ENCODE data around the gene MYO7A. TPM values are rescaled to one million over a fixed set of nuclear protein-coding genes. Genes with fewer than 3 reads are reported as not detected.

MYO7A gene
- total RNA-seq, 1 experiment from 2014 or later, result 3.5 TPM

DNA sequence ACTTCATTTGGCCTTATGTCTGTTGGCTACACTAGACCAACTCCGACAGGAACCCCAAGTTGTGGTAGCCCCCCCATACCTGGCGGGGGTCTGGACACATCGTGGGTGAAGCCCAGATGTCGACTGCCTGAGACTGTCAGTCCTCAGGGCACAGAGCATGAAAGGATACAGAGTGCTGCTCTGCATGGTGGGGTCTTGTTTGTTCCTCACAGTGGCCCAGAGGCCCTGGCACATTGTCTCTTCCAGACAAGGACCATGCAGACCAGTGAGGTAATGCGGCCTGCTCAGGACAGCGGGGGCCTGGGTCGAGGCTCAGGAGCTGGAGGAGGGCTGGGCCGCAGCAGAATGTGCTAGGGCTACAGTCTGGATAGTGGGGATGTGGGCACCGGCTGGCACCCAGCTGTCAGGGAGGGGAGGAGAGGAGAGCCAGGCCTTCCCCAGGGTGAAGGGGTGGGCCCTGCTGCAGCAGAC, 46.6 kb upstream of the MYO7A start:
- POLR2A ChIA-PET (ENCODE audit: unreplicated experiment), result no interaction called here
- BruUV-seq (replicated peaks), result no TSS peak
- CTCF ChIA-PET, result no interaction called here
- Histone ChIP-seq H3K4me3 (no peak overlapping the region), H3K9me3 (ENCODE audit: insufficient read depth, low read depth) (peaks cover 4% of the 10 kb centered on the region; the same call in 1 of the 2 replicates), H3K9me2 (ENCODE audit: insufficient read depth) (no peaks in the 10 kb centered on the region), H3F3A (ENCODE audit: insufficient read depth, low read depth) (no peaks in the 10 kb centered on the region), H4K20me1 (ENCODE audit: insufficient read depth) (no peaks in the 10 kb centered on the region), H2AFZ (no peak overlapping the region), H3K27ac (no peak overlapping the region), H3K79me2 (ENCODE audit: low read depth) (no peaks in the 10 kb centered on the region), H3K27me3 (ENCODE audit: insufficient read depth, low read depth) (no peaks in the 10 kb centered on the region), H3K4me2 (no peak overlapping the region), H3K4me1 (replicated peaks; ENCODE audit: insufficient read depth) (no peaks in the 10 kb centered on the region), H3K36me3 (ENCODE audit: low read depth) (no peaks in the 10 kb centered on the region)
- TF ChIP-seq, protein P1, sequence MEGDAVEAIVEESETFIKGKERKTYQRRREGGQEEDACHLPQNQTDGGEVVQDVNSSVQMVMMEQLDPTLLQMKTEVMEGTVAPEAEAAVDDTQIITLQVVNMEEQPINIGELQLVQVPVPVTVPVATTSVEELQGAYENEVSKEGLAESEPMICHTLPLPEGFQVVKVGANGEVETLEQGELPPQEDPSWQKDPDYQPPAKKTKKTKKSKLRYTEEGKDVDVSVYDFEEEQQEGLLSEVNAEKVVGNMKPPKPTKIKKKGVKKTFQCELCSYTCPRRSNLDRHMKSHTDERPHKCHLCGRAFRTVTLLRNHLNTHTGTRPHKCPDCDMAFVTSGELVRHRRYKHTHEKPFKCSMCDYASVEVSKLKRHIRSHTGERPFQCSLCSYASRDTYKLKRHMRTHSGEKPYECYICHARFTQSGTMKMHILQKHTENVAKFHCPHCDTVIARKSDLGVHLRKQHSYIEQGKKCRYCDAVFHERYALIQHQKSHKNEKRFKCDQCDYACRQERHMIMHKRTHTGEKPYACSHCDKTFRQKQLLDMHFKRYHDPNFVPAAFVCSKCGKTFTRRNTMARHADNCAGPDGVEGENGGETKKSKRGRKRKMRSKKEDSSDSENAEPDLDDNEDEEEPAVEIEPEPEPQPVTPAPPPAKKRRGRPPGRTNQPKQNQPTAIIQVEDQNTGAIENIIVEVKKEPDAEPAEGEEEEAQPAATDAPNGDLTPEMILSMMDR (conservative IDR thresholded peaks at IDR 0.05), result no peak
- TF ChIP-seq EZH2 (IDR thresholded peaks at IDR 0.05; ENCODE audit: low read depth), result no peak
- intact Hi-C loops (cut with micrococcal nuclease; ENCODE audit: unreplicated experiment), result no loop called here
- no peak for DNase-seq

DNA sequence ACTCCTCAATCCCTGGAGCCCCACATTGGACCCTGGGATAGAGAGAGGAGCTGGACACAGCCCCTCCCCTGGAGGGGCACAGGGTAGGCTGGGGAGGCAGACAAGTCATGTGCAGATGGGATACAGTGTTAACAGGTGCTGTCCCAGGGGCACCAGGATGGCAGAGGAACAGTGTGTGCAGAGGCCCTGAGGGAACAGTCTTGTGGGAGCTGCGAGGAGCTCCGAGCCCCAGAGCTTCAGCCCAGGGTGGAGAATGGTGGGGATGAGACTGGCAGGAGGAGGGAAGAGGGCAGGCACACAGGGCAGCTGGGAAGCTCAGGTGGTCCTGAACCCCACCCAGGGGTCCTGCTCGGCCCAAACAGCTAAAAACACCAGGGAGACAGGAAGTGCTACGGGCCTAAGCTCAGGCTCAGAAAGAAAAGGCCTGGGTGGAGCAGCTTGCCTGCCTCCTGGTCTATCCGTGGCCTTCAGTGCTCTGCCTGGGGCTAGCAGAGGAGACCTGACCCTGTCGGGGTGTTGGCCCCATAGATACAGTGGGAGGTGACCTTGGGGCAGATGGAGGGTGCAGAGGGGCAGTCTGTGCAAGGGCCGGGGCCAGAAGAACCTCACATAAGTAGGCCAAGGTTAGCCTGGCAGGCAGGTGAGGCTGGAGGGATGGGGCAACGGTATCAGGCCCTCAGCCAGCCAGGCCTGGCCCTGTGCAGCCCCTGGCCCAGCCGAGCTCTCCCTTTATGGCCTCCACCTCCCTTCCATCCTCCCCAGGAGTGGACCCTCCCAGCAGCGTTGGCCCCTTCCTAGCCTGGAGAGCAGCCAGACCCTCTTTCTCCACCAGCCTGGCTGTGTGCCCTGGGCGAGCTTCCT, 45.8 kb upstream of the MYO7A start:
- BruUV-seq (replicated peaks), result no TSS peak
- POLR2A ChIA-PET (ENCODE audit: unreplicated experiment), result no interaction called here
- no peaks in the 10 kb centered on the region for H3K79me2 ChIP-seq (ENCODE audit: low read depth)

DNA sequence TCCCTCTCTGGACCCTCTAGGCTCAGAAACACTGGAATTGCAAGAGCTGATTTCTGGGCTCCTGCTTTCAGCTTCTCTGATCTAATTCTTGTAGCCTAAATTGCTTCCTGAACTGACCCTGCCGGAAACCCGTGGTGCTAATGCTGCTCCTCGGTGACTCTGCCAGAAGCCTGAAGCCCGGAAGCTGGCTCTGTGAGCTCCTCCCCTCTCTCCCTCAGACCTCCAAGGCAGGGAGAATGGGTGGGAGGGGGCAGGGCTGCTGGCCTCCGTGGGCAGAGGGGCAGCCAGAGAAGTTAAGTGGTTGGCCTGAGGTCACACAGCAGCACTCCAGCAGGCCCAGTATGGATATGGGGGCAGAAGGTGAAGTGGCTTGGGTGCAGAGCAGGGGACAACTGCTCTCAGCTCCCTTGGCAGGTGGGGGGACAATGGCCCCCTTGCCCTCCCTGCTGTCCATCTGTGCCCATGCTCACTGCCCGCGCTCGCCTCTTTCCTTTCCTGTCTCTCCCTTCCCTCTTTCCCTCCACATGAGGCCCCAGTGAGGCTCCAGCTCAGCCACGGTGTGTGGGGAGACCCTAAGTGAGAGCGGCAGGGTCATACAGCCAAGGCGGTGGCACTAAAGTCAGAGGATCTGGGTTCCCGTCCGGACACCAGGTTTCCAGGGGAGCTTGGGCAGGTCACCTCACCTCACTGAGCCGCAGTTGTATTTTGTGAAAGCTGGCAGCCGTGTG, 45.0 kb upstream of the MYO7A start:
- Histone ChIP-seq H3K4me3 (no peak overlapping the region), H3F3A (ENCODE audit: insufficient read depth, low read depth) (no peaks in the 10 kb centered on the region), H3K4me1 (replicated peaks; ENCODE audit: insufficient read depth) (peaks cover 13% of the 10 kb centered on the region), H3K9me3 (ENCODE audit: insufficient read depth, low read depth) (peaks cover 4% of the 10 kb centered on the region; the same call in 1 of the 2 replicates), H3K27me3 (ENCODE audit: insufficient read depth, low read depth) (no peaks in the 10 kb centered on the region), H4K20me1 (ENCODE audit: insufficient read depth) (no peaks in the 10 kb centered on the region), H3K36me3 (ENCODE audit: low read depth) (no peaks in the 10 kb centered on the region), H3K4me2 (no peak overlapping the region), H3K9me2 (ENCODE audit: insufficient read depth) (no peaks in the 10 kb centered on the region), H2AFZ (no peak overlapping the region), H3K27ac (no peak overlapping the region), H3K79me2 (ENCODE audit: low read depth) (no peaks in the 10 kb centered on the region)
- no peak for DNase-seq
- ChIA-PET POLR2A (ENCODE audit: unreplicated experiment) (no interaction called here), CTCF (interaction anchor here (0.6 kb wide), 1 partner anchor 10 kb away, joined by 3 read pairs; no protein-coding TSS in a partner anchor)
- BruUV-seq (replicated peaks), result no TSS peak
- intact Hi-C loops (cut with micrococcal nuclease; ENCODE audit: unreplicated experiment), result no loop called here
- TF ChIP-seq, protein P1 (conservative IDR thresholded peaks at IDR 0.05), result no peak
- no peak for TF ChIP-seq EZH2 (IDR thresholded peaks at IDR 0.05; ENCODE audit: low read depth)

More for the DNA sequence above, 45.8 kb upstream of the MYO7A start:
- CTCF ChIA-PET, result interaction anchor here (0.6 kb wide), 1 partner anchor 9 kb away, joined by 3 read pairs; no protein-coding TSS in a partner anchor
- Histone ChIP-seq H3K4me1 (replicated peaks; ENCODE audit: insufficient read depth) (peaks cover 5% of the 10 kb centered on the region), H3K9me2 (ENCODE audit: insufficient read depth) (no peaks in the 10 kb centered on the region), H4K20me1 (ENCODE audit: insufficient read depth) (no peaks in the 10 kb centered on the region), H3F3A (ENCODE audit: insufficient read depth, low read depth) (no peaks in the 10 kb centered on the region), H3K4me2 (no peak overlapping the region), H3K36me3 (ENCODE audit: low read depth) (no peaks in the 10 kb centered on the region), H3K9me3 (ENCODE audit: insufficient read depth, low read depth) (peaks cover 4% of the 10 kb centered on the region; the same call in 1 of the 2 replicates), H3K27ac (no peak overlapping the region), H3K4me3 (no peak overlapping the region), H3K27me3 (ENCODE audit: insufficient read depth, low read depth) (no peaks in the 10 kb centered on the region), H2AFZ (no peak overlapping the region)
- no peak for DNase-seq
- TF ChIP-seq, protein P1 (conservative IDR thresholded peaks at IDR 0.05), result no peak
- no peak for TF ChIP-seq EZH2 (IDR thresholded peaks at IDR 0.05; ENCODE audit: low read depth)
- intact Hi-C loops (cut with micrococcal nuclease; ENCODE audit: unreplicated experiment), result no loop called here
